ENCODE measurements around the gene NATD1. TPM values are rescaled to one million over a fixed set of nuclear protein-coding genes. Genes with fewer than 3 reads are reported as not detected.

NATD1 gene
- total RNA-seq, 1 experiment from 2014 or later, result 3.1 TPM

- no TSS peak for BruUV-seq (replicated peaks)
- no peak overlapping the region for H3K27ac ChIP-seq (ENCODE audit: low read depth, low read length)
- ATAC-seq (no peak), DNase-seq (ENCODE audit: low read depth, low spot score) (no peak)
- RAD21 ChIA-PET (ENCODE audit: low non-redundant PET in 1 of 2, low total read pairs in 2 of 2, uncharacterized antibody in 2 of 2, unreplicated experiment in 2 of 2), result no interaction called here
- no peaks in the 10 kb centered on the region for H3K36me3 ChIP-seq (ENCODE audit: control insufficient read depth in 1 of 2, insufficient read depth in 2 of 2, low read length in 2 of 2)
- no peak overlapping the region for H3K4me2 ChIP-seq (ENCODE audit: low read length)
- no peaks in the 10 kb centered on the region for H4K20me1 ChIP-seq (ENCODE audit: insufficient read depth)
- CTCF ChIA-PET, result interaction anchor here (1.0 kb wide), 1 partner anchor 11 kb away, joined by 3 read pairs; no protein-coding TSS in a partner anchor
- H3K9ac ChIP-seq (ENCODE audit: low read length), result no peak overlapping the region
- no peak overlapping the region for H2AFZ ChIP-seq (ENCODE audit: low read depth, low read length, poor library complexity, severe bottlenecking)
- TF ChIP-seq CEBPB (IDR thresholded peaks at IDR 0.05; ENCODE audit: low read depth), result no peak
- no peak for TF ChIP-seq POLR2A (IDR thresholded peaks at IDR 0.05; ENCODE audit: borderline replicate concordance, extremely low read depth, insufficient read depth, insufficient read length)
- TF ChIP-seq CBX3 (IDR thresholded peaks at IDR 0.05; ENCODE audit: low read depth), result no peak
- no peak for TF ChIP-seq POLR2AphosphoS5 (IDR thresholded peaks at IDR 0.05; ENCODE audit: low read depth, low read length)
- no peak for TF ChIP-seq ATF3 (IDR thresholded peaks at IDR 0.05)
- no peak for TF ChIP-seq ZBTB33 (IDR thresholded peaks at IDR 0.05; ENCODE audit: extremely low read depth, insufficient replicate concordance, low read length)
- no peak for TF ChIP-seq EGR1 (IDR thresholded peaks at IDR 0.05; ENCODE audit: low read depth)
- H3K79me2 ChIP-seq (ENCODE audit: insufficient read depth, low read length), result no peaks in the 10 kb centered on the region
- POLR2A ChIA-PET, result no interaction called here
- H3K9me3 ChIP-seq (ENCODE audit: control insufficient read depth in 1 of 2, insufficient read depth in 1 of 2, low read depth in 1 of 2, low read length in 2 of 2), result no peaks in the 10 kb centered on the region
- peaks cover 13 to 30% of the 10 kb centered on the region in 2 experiments for H3K4me1 ChIP-seq (ENCODE audit: control insufficient read depth in 1 of 2, insufficient read depth in 2 of 2, low read length in 2 of 2)
- H3K4me3 ChIP-seq (replicated peaks in 1 of 2; ENCODE audit: low read depth in 1 of 2, low read length in 2 of 2), result no peak overlapping the region
- H3K27me3 ChIP-seq (ENCODE audit: insufficient read depth, low read length), result no peaks in the 10 kb centered on the region
- no peaks in the 10 kb centered on the region for H3K9me2 ChIP-seq (ENCODE audit: insufficient read depth)
- intact Hi-C loops (cut with micrococcal nuclease), result no loop called here
Observed at GRCh38 chr17:21250854-21251253, 2.4 kb downstream of the NATD1 start.
